ENCODE results near the gene BRI3BP. TPM values are rescaled to one million over a fixed set of nuclear protein-coding genes. Genes with fewer than 3 reads are reported as not detected.

Gene BRI3BP
- total RNA-seq, 1 experiment from 2014 or later = 19.6 TPM

DNA sequence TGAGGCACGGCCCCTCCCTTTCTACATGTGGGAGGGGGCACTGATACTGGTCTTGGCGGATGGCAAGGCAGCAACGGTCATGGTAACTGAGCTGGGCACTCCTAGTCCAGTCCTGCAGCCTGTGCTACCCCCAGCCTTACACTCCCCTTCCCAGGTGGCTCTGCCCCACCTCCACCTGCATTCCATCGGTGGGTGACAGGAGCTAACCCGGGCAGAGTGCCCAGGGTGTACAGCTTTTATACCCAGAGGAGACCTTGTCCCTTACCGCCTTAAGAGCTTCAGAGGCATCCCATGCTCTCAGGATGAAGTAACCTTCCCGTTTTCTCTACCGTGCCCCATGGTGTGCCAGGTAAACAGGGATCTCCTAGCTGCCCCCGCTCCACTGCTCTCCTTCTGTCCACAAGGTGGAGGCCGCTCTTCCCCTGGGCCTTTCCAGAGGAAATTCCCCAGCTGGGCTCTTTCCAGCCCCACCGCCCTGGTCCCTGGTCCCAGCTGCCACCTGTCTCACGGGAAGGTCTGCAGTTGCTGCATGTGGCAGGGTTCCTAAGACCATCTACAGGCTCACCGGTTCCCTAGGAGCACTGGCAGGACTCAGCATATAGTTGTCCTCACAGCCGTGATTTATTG, 20.5 kb downstream of the BRI3BP start:
- intact Hi-C loops (cut with micrococcal nuclease; ENCODE audit: unreplicated experiment) = no loop called here
- H3K27ac Mint-ChIP-seq (ENCODE audit: unreplicated experiment) = no peak overlapping the region
- ChIA-PET POLR2A (no interaction called here), CTCF (no interaction called here)
- Histone ChIP-seq H3K9me3 (no peaks in the 10 kb centered on the region), H3K4me3 (ENCODE audit: low read depth, low read length) (no peak overlapping the region), H3K36me3 (ENCODE audit: control insufficient read depth, insufficient read depth, low read length) (peaks cover 1% of the 10 kb centered on the region; the same call in 1 of the 2 replicates), H3K27me3 (replicated peaks; ENCODE audit: control insufficient read depth, insufficient read depth, low read length) (no peaks in the 10 kb centered on the region), H3K4me1 (no peaks in the 10 kb centered on the region)
- no peaks in the 10 kb centered on the region for H3K27me3 Mint-ChIP-seq (ENCODE audit: insufficient read depth, unreplicated experiment)
- no peak overlapping the region for H3K4me3 Mint-ChIP-seq (ENCODE audit: unreplicated experiment)
- peaks cover 28% of the 10 kb centered on the region for H3K36me3 Mint-ChIP-seq (ENCODE audit: insufficient read depth, unreplicated experiment)
- H3K4me1 Mint-ChIP-seq (ENCODE audit: low read depth, unreplicated experiment) = no peaks in the 10 kb centered on the region
- TF ChIP-seq CTCF (IDR thresholded peaks at IDR 0.05; ENCODE audit: insufficient read depth in 1 of 2, low read depth in 1 of 2, low read length in 1 of 2, severe bottlenecking in 1 of 2, unreplicated experiment in 1 of 2) = no peak
- DNase-seq = no peak
- no peaks in the 10 kb centered on the region for H3K9me3 Mint-ChIP-seq (ENCODE audit: unreplicated experiment)
- BruUV-seq (replicated peaks) = no TSS peak

DNA sequence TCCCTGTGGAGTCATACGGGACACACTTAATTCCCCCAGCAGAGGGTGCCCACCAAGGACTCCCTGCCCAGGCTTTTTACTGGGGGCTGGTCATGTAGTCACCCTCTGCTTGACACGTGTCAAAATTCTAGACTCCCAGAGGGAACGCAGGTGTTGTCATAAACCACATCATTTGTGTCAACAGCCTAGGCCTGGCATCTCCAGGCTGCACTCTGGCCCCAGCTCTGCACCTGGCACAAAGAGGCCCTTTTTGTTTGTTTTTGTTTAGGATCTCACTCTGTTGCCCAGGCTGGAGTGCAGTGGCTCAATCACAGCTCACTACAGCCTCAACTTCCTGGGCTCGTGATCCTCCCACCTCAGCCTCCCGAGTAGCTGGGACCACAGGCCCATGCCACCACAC, 21.1 kb downstream of the BRI3BP start:
- Mint-ChIP-seq H3K9me3 (ENCODE audit: unreplicated experiment) (no peaks in the 10 kb centered on the region), H3K27ac (ENCODE audit: unreplicated experiment) (no peak overlapping the region), H3K4me1 (ENCODE audit: low read depth, unreplicated experiment) (no peaks in the 10 kb centered on the region), H3K27me3 (ENCODE audit: insufficient read depth, unreplicated experiment) (no peaks in the 10 kb centered on the region), H3K36me3 (ENCODE audit: insufficient read depth, unreplicated experiment) (peaks cover 23% of the 10 kb centered on the region), H3K4me3 (ENCODE audit: unreplicated experiment) (no peak overlapping the region)
- no peak for DNase-seq
- TF ChIP-seq CTCF (IDR thresholded peaks at IDR 0.05; ENCODE audit: insufficient read depth in 1 of 2, low read depth in 1 of 2, low read length in 1 of 2, severe bottlenecking in 1 of 2, unreplicated experiment in 1 of 2) = no peak
- H3K27me3 ChIP-seq (replicated peaks; ENCODE audit: control insufficient read depth, insufficient read depth, low read length) = no peaks in the 10 kb centered on the region
- no peak overlapping the region for H3K4me3 ChIP-seq (ENCODE audit: low read depth, low read length)
- H3K36me3 ChIP-seq (ENCODE audit: control insufficient read depth, insufficient read depth, low read length) = peaks cover 1% of the 10 kb centered on the region; the same call in 1 of the 2 replicates
- ChIA-PET CTCF (no interaction called here), POLR2A (no interaction called here)
- no peaks in the 10 kb centered on the region for H3K4me1 ChIP-seq
- no peaks in the 10 kb centered on the region for H3K9me3 ChIP-seq
- intact Hi-C loops (cut with micrococcal nuclease; ENCODE audit: unreplicated experiment) = no loop called here
- no TSS peak for BruUV-seq (replicated peaks)

DNA sequence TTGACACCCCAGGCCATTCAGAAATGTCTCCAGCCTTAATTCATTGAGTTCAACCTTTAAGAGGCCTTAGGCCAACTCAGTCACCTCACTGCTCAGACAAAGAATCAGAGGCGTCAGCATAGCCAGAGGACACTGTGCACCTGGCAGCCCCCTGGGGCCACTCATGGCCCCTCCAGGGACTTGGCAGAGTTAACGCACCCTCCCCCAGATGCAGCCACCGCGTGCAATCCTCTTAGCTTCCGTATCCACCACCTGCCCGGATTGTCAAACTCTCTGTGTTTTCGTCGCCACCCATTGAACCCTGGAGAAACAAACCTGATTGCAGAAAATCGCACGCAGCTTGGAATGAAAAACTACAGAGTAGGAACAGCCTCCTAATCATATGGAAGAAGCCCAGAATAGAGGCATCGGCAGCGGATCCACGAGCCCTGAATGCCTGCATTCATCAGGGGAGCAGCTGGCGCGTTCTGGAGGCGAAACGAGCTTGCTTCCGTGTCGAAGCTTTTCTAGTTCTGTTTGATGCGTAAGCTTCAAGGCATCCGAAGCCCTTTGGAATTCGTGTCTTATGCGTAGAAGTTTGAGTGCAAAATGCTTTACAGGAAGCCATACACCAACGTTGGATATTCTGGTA, 22.4 kb downstream of the BRI3BP start:
- Mint-ChIP-seq H3K9me3 (ENCODE audit: unreplicated experiment) (no peaks in the 10 kb centered on the region), H3K27ac (ENCODE audit: unreplicated experiment) (no peak overlapping the region), H3K27me3 (ENCODE audit: insufficient read depth, unreplicated experiment) (no peaks in the 10 kb centered on the region), H3K4me1 (ENCODE audit: low read depth, unreplicated experiment) (no peaks in the 10 kb centered on the region), H3K4me3 (ENCODE audit: unreplicated experiment) (no peak overlapping the region), H3K36me3 (ENCODE audit: insufficient read depth, unreplicated experiment) (peaks cover 19% of the 10 kb centered on the region)
- TF ChIP-seq CTCF (IDR thresholded peaks at IDR 0.05; ENCODE audit: insufficient read depth in 1 of 2, low read depth in 1 of 2, low read length in 1 of 2, severe bottlenecking in 1 of 2, unreplicated experiment in 1 of 2) = no peak
- ChIA-PET POLR2A (no interaction called here), CTCF (interaction anchor here (1.2 kb wide), 1 partner anchor 10 kb away, joined by 3 read pairs; no protein-coding TSS in a partner anchor)
- BruUV-seq (replicated peaks) = no TSS peak
- Histone ChIP-seq H3K4me1 (no peaks in the 10 kb centered on the region), H3K9me3 (no peaks in the 10 kb centered on the region), H3K36me3 (ENCODE audit: control insufficient read depth, insufficient read depth, low read length) (peaks cover 1% of the 10 kb centered on the region; the same call in 1 of the 2 replicates), H3K27me3 (replicated peaks; ENCODE audit: control insufficient read depth, insufficient read depth, low read length) (no peaks in the 10 kb centered on the region), H3K4me3 (ENCODE audit: low read depth, low read length) (no peak overlapping the region)
- no peak for DNase-seq
- intact Hi-C loops (cut with micrococcal nuclease; ENCODE audit: unreplicated experiment) = no loop called here

Data from Caco-2 (cell line).